H9 (cell line): ENCODE measurements around the gene DOCK1. TPM values are rescaled to one million over a fixed set of nuclear protein-coding genes. Genes with fewer than 3 reads are reported as not detected.

Source experiments
- DNase-seq: peaks from one replicate; pipeline ENCODE4 v3.0.0-alpha.2; 2017
- H2AFZ ChIP-seq: one replicate; pipeline ENCODE4 v1.6.1; 2013; ENCODE audit warnings: mild to moderate bottlenecking, low read length, control low read depth, moderate library complexity
- H2AK5ac ChIP-seq: 2 replicates; pipeline ENCODE4 v1.6.1; 2013; ENCODE audit warnings: low read length, control low read depth, mixed read lengths; ENCODE audit not compliant: insufficient read length
- H2BK120ac ChIP-seq: one replicate; pipeline ENCODE4 v1.6.1; 2013; ENCODE audit warnings: low read depth, mild to moderate bottlenecking, low read length, control low read depth, inconsistent platforms; ENCODE audit not compliant: poor library complexity, severe bottlenecking
- H2BK12ac ChIP-seq: 2 replicates; pipeline ENCODE4 v1.6.1; 2013; ENCODE audit warnings: low read length, control low read depth, mixed read lengths, low read depth; ENCODE audit not compliant: insufficient read length
- H2BK15ac ChIP-seq: 2 replicates; pipeline ENCODE4 v1.6.1; 2013; ENCODE audit warnings: low read depth, low read length, control low read depth
- H2BK20ac ChIP-seq: one replicate; pipeline ENCODE4 v1.6.1; 2013; ENCODE audit warnings: low read depth, mild to moderate bottlenecking, low read length, control low read depth, inconsistent platforms; ENCODE audit not compliant: poor library complexity, severe bottlenecking
- H2BK5ac ChIP-seq: 2 replicates; pipeline ENCODE4 v1.6.1; 2013; ENCODE audit warnings: low read length, control low read depth, mixed read lengths; ENCODE audit not compliant: insufficient read length
- H3K14ac ChIP-seq: 2 replicates; pipeline ENCODE4 v1.6.1; 2013; ENCODE audit warnings: low read length, control low read depth; ENCODE audit not compliant: insufficient read depth
- H3K18ac ChIP-seq: 2 replicates; pipeline ENCODE4 v1.6.1; 2013; ENCODE audit warnings: low read depth, mild to moderate bottlenecking, mixed read lengths, low read length, control low read depth; ENCODE audit not compliant: insufficient read length
- H3K23ac ChIP-seq: 2 replicates; pipeline ENCODE4 v1.6.1; 2013; ENCODE audit warnings: low read length, control low read depth, mixed read lengths, low read depth; ENCODE audit not compliant: insufficient read length
- H3K23me2 ChIP-seq: 2 replicates; pipeline ENCODE4 v1.6.1; 2013; ENCODE audit warnings: low read depth, mild to moderate bottlenecking, mixed read lengths, low read length, control low read depth; ENCODE audit not compliant: insufficient read length, poor library complexity, severe bottlenecking
- H3K27ac ChIP-seq: 2 replicates; pipeline ENCODE4 v1.5.1; 2013; ENCODE audit warnings: low read length, control low read depth, mixed read lengths, low read depth; ENCODE audit not compliant: insufficient read length
- H3K27me3 ChIP-seq: 2 replicates; pipeline ENCODE4 v1.6.1; 2013; ENCODE audit warnings: low read length, control low read depth, inconsistent platforms; ENCODE audit not compliant: insufficient read depth
- H3K4ac ChIP-seq: 2 replicates; pipeline ENCODE4 v1.6.1; 2013; ENCODE audit warnings: low read depth, mild to moderate bottlenecking, control low read depth, inconsistent platforms, low read length, moderate library complexity
- H3K4me1 ChIP-seq: 2 replicates; pipeline ENCODE4 v1.6.1; 2013; ENCODE audit warnings: low read length, control low read depth, inconsistent platforms; ENCODE audit not compliant: insufficient read depth
- H3K4me2 ChIP-seq: 2 replicates; pipeline ENCODE4 v1.6.1; 2013; ENCODE audit warnings: low read length, control low read depth, mixed read lengths; ENCODE audit not compliant: insufficient read length, insufficient read depth
- H3K56ac ChIP-seq: 2 replicates; pipeline ENCODE4 v1.6.1; 2013; ENCODE audit warnings: low read depth, mild to moderate bottlenecking, mixed read lengths, low read length, control low read depth; ENCODE audit not compliant: insufficient read length
- H3K79me1 ChIP-seq: 2 replicates; pipeline ENCODE4 v1.6.1; 2013; ENCODE audit warnings: low read depth, mild to moderate bottlenecking, moderate library complexity, low read length, control low read depth, inconsistent platforms; ENCODE audit not compliant: insufficient read depth, poor library complexity, severe bottlenecking
- H3K79me2 ChIP-seq: 2 replicates; pipeline ENCODE4 v1.6.1; 2013; ENCODE audit warnings: low read length, control low read depth, inconsistent platforms; ENCODE audit not compliant: insufficient read depth
- H3K9ac ChIP-seq: 2 replicates; pipeline ENCODE4 v1.6.1; 2013; ENCODE audit warnings: low read length, control low read depth, mixed read lengths; ENCODE audit not compliant: insufficient read length; ENCODE audit errors: extremely low read depth
- H3K9me3 ChIP-seq: one replicate; pipeline ENCODE4 v1.6.1; 2013; ENCODE audit warnings: low read depth, low read length, inconsistent platforms; ENCODE audit not compliant: control insufficient read depth
- H3T11ph ChIP-seq: one replicate; pipeline ENCODE4 v1.6.1; 2013; ENCODE audit warnings: mild to moderate bottlenecking, low read length, control low read depth, inconsistent platforms
- H4K20me1 ChIP-seq: one replicate; pipeline ENCODE4 v1.6.1; 2013; ENCODE audit not compliant: control insufficient read depth, insufficient read length, insufficient read depth
- H4K5ac ChIP-seq: 2 replicates; pipeline ENCODE4 v1.6.1; 2013; ENCODE audit warnings: low read depth, mild to moderate bottlenecking, mixed read lengths, low read length, control low read depth; ENCODE audit not compliant: insufficient read length
- H4K8ac ChIP-seq: replicated peaks from 2 replicates; pipeline ENCODE4 v1.6.1; 2013; ENCODE audit warnings: low read length, control low read depth, mixed read lengths, low read depth; ENCODE audit not compliant: insufficient read length
- H4K91ac ChIP-seq: 2 replicates; pipeline ENCODE4 v1.6.1; 2013; ENCODE audit warnings: low read depth, mild to moderate bottlenecking, moderate library complexity, mixed read lengths, low read length, control low read depth; ENCODE audit not compliant: insufficient read length
- H3K27ac Mint-ChIP-seq, 3 experiments: 2 replicates in 2 of 3; 3 replicates in 1 of 3; pipeline ENCODE4 v1.8.0; 2020 to 2021; ENCODE audit warnings: mixed read lengths in 3 of 3, mild to moderate bottlenecking in 1 of 3, moderate library complexity in 1 of 3
- H3K27me3 Mint-ChIP-seq: 2 replicates; pipeline ENCODE4 v1.8.0; 2021; ENCODE audit warnings: low read depth, mild to moderate bottlenecking, moderate library complexity, mixed read lengths
- H3K36me3 Mint-ChIP-seq, 3 experiments: 2 replicates in 2 of 3; 3 replicates in 1 of 3; pipeline ENCODE4 v1.8.0; 2020 to 2021; ENCODE audit warnings: low read depth in 3 of 3, mixed read lengths in 3 of 3; ENCODE audit not compliant: insufficient read depth in 1 of 3
- H3K4me1 Mint-ChIP-seq, 2 experiments: 2 replicates each; pipeline ENCODE4 v1.8.0; 2020; ENCODE audit warnings: mixed read lengths in 2 of 2
- H3K4me3 Mint-ChIP-seq, 2 experiments: 2 replicates in 1 of 2; 3 replicates in 1 of 2; pipeline ENCODE4 v1.8.0; 2020 to 2021; ENCODE audit warnings: mild to moderate bottlenecking in 2 of 2, mixed read lengths in 2 of 2, moderate library complexity in 1 of 2
- H3K9me3 Mint-ChIP-seq, 2 experiments: 2 replicates in 1 of 2; 3 replicates in 1 of 2; pipeline ENCODE4 v1.8.0; 2020; ENCODE audit warnings: mild to moderate bottlenecking in 2 of 2, mixed read lengths in 2 of 2, moderate library complexity in 1 of 2
- WGBS: extraction: QIAGEN DNeasy Blood & Tissue Kit; methylation state at CpG from one replicate; pipeline ENCODE4 v1.1.7; 2013; ENCODE audit warnings: missing lambda C conversion rate, low lambda C conversion rate, mixed read lengths; ENCODE audit not compliant: insufficient read length; ENCODE audit errors: extremely low coverage; 5-methylcytosine and 5-hydroxymethylcytosine counted together
- total RNA-seq: library from RNA; stranded (reverse); gene quantifications from 2 replicates; pipeline ENCODE4 v1.2.1, GENCODE V29; 2021
- TF ChIP-seq, protein P1 (sequence below): fragments of 200-600 bp; sonication (generic); conservative IDR thresholded peaks from 3 replicates; pipeline ENCODE4 v1.8.0; 2021; ENCODE audit warnings: antibody characterized with exemption, mild to moderate bottlenecking

The DOCK1 gene
- total RNA-seq, 1 experiment from 2014 or later = 57.0 TPM

- no peaks in the 10 kb centered on the region for H3K27me3 ChIP-seq
- no peaks in the 10 kb centered on the region for H3K9me3 ChIP-seq
- no peaks in the 10 kb centered on the region for H3K23me2 ChIP-seq
- H3K79me2 ChIP-seq = peaks cover 14% of the 10 kb centered on the region; the same call in 1 of the 2 replicates
- H2BK20ac ChIP-seq = no peak overlapping the region
- H2BK15ac ChIP-seq = no peak overlapping the region
- no peak overlapping the region for H3K14ac ChIP-seq
- H3K4me2 ChIP-seq = no peak overlapping the region
- H2BK12ac ChIP-seq = no peak overlapping the region
- H3T11ph ChIP-seq = no peak overlapping the region
- no peak overlapping the region for H2AK5ac ChIP-seq
- H2BK5ac ChIP-seq = no peak overlapping the region
- no peak overlapping the region for H3K9ac ChIP-seq
- H3K27ac ChIP-seq = no peak overlapping the region
- no peak overlapping the region for H3K4ac ChIP-seq
- H4K8ac ChIP-seq = no peak overlapping the region
- H3K56ac ChIP-seq = no peak overlapping the region
- no peak overlapping the region for H3K4me3 Mint-ChIP-seq
- no peak overlapping the region for H3K18ac ChIP-seq
- no peak overlapping the region for H3K27ac Mint-ChIP-seq
- H4K20me1 ChIP-seq = no peaks in the 10 kb centered on the region
- H2AFZ ChIP-seq = no peak overlapping the region
- 0 out of 5 replicates have a peak, but pooled peaks cover 0 to 2% of the 10 kb centered on the region in 2 experiments for H3K9me3 Mint-ChIP-seq
- H4K91ac ChIP-seq = no peak overlapping the region
- peaks cover 5% of the 10 kb centered on the region for H3K79me1 ChIP-seq
- H2BK120ac ChIP-seq = no peak overlapping the region
- H3K23ac ChIP-seq = no peak overlapping the region
- no peak for DNase-seq
- H4K5ac ChIP-seq = no peak overlapping the region
- peaks cover 2 to 14% of the 10 kb centered on the region in 2 experiments for H3K4me1 Mint-ChIP-seq
- TF ChIP-seq, protein P1, sequence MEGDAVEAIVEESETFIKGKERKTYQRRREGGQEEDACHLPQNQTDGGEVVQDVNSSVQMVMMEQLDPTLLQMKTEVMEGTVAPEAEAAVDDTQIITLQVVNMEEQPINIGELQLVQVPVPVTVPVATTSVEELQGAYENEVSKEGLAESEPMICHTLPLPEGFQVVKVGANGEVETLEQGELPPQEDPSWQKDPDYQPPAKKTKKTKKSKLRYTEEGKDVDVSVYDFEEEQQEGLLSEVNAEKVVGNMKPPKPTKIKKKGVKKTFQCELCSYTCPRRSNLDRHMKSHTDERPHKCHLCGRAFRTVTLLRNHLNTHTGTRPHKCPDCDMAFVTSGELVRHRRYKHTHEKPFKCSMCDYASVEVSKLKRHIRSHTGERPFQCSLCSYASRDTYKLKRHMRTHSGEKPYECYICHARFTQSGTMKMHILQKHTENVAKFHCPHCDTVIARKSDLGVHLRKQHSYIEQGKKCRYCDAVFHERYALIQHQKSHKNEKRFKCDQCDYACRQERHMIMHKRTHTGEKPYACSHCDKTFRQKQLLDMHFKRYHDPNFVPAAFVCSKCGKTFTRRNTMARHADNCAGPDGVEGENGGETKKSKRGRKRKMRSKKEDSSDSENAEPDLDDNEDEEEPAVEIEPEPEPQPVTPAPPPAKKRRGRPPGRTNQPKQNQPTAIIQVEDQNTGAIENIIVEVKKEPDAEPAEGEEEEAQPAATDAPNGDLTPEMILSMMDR = no peak
- peaks cover 27 to 31% (median 29%) of the 10 kb centered on the region in 3 experiments; a peak in 6 of 7 replicates for H3K36me3 Mint-ChIP-seq
- no CpG with 5 or more reads among the region's 24 CpGs for WGBS
- no peaks in the 10 kb centered on the region for H3K4me1 ChIP-seq
- no peaks in the 10 kb centered on the region for H3K27me3 Mint-ChIP-seq
Measured at GRCh38 chr10:126917975-126918908, 13.0 kb downstream of the DOCK1 start.
